Fibroblast of the conjunctiva (primary cell): ENCODE data around the gene NRSN2.

Source experiments
- DNase-seq: peaks from one replicate; pipeline ENCODE4 v3.0.0-alpha.2; 2010; ENCODE audit warnings: low read depth

NRSN2 gene

GRCh38 chr20:397432-398237 lies 50.7 kb downstream of the NRSN2 start:
- DNase-seq: no peak

- no peak for DNase-seq
Measured at GRCh38 chr20:399182-399707, 52.3 kb downstream of the NRSN2 start.

DNA sequence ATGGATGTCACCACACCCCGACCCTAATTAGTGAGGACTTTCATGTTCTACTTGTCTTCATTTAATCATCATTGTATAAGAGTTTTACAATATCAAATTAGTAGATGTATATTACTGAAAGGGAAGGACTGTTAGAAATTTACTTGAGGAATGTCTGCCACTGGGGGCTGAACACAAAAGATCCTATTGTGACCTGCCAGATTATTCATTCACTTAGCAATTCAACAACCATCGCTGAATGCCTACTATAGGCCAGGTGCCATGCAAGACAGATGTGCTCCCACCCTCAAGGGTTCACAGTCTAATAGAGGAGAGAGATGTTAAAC lies 53.2 kb downstream of the NRSN2 start:
- DNase-seq: no peak

DNA sequence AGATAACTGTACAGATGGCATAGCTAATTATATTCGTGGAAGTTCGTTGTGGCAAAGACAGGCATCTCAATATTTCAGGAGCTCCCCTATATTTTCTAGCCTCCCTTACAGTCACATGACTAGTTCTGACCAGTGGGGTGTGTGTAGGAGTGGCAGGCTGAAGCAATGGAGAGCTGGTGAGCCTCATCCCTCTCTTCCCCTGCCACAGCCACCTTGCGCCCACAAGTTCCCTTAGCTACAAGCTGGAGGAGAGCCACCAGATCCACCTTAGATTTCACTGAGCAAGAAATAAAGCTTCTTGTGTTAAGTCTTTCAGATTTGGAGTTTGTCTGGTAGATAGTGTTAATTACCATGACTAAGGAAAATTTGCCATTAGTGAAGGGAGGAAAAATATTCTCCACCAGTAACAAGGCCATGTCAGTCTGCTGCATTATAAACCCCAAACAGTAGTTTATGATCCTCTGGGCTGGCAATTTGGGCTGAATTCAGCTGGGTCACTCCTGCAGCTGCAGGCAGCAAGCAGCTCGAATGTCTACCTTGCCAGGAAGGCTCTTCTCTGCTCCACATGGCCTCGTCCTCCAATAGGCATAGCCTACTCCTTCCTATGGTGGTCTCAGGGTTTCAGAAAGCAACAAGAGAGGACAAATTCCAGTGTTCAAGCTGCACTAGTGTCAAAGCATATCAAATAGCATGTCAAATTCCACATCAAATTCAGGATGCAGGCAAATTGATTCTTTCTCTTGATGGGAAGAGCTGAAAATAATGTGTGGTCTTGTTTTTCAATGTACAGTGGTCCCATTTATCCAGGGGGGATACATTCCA lies 53.8 kb downstream of the NRSN2 start:
- no peak for DNase-seq

- peak; percentile 77 for DNase-seq
Measured at GRCh38 chr20:401682-402495, 55.0 kb downstream of the NRSN2 start.

DNA sequence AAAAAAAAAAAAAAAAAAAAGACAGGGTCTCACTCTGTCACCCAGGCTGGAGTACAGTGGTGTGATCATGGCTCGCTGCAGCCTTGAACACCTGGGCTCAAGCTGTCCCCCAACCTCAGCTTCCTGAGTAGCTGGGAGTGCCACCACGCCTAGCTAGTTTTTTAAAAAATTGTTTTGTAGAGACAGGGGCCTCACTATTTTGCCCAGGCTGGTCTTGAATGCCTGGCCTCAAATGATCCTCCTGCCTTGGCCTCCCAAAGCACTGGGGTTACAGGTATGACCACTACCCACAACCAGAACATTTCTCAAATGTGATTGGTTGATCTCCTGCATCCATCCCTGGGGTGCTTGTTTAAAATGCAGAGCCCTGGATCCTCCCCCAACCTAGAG lies 55.6 kb downstream of the NRSN2 start:
- no peak for DNase-seq

- DNase-seq: no peak
Measured at GRCh38 chr20:402898-403581, 56.1 kb downstream of the NRSN2 start.

DNA sequence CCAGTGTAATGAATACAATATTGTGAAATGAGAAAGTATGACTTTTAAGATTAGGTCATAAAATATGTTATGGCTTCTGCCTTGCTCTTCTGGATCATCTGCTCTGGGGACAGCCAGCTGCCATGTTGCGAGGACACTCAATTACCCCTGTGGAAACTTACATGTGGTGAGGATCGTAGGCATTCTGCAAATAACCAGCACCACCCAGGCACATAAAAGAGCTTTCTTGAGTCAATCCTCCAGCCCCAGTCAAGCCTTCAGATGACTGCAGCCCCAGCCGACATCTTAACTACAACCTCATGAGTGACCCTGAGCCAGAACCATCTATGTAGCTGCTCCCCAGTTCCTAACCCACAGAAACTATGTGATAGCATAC lies 56.7 kb downstream of the NRSN2 start:
- DNase-seq: no peak

DNA sequence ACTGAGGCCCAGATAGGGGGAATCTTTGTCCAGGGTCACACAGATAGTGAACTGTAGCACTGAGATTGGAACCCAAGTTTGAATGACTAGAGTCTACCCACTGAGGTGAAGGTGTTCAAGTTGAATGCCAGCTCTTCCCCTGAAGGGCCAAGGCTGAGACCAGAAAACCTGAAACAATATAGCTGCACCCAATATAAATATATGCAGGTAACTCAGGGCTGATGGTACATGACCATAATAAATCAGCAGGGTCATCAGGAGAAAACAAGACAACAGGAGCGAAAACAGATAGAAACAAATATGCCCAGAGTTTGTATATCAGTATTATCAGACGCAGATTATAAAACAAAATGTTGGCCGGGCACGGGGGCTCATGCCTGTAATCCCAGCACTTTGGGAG lies 57.2 kb downstream of the NRSN2 start:
- DNase-seq: no peak
